HG03460 (cell line): ENCODE results near the gene SIK3.
"Not testable (repeated sequence)": the region's sequence is repeated elsewhere in the genome, so short reads cannot be mapped to it uniquely, and the experiment has no call there.

ENCODE experiments used
- ATAC-seq: cut with Tn5 transposase; IDR thresholded peaks from one replicate; pipeline ENCODE4 v1.9.1; 2021; ENCODE audit not compliant: unreplicated experiment

SIK3 gene

DNA sequence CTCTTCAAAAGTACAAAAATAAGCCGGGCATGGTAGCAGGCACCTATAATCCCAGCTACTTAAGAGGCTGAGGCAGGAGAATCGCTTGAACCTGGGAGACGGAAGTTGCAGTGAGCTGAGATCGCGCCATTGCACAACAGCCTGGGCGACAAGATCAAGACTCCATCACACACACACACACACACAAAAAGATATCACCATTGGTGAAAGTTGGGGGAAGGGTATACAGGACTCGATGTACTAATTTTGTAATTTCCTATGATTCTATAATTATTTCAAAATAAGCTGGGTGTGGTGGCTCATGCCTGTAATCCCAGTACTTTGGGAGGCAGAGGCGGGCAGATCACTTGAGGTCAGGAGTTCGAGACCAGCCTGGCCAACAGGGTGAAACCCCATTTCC is 48.1 kb downstream of the SIK3 start:
- not testable (repeated sequence) for ATAC-seq

DNA sequence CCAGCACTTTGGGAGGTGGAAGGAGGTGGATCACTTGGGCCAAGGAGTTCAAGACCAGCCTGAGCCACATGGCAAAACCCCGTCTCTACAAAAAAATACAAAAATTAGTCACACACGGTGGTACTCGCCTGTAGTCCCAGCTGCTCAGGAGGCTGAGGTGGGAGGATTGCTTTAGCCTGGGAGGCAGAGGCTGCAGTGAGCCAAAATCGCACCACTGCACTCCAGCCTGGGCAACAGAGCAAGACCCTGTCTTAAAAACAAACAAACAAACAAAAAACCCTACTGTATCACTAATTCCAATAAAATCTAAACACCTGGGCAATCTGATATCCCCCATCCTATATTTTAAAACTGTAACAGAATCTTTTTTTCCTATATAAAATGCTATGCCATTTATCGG is 51.6 kb downstream of the SIK3 start:
- ATAC-seq = not testable (repeated sequence)

DNA sequence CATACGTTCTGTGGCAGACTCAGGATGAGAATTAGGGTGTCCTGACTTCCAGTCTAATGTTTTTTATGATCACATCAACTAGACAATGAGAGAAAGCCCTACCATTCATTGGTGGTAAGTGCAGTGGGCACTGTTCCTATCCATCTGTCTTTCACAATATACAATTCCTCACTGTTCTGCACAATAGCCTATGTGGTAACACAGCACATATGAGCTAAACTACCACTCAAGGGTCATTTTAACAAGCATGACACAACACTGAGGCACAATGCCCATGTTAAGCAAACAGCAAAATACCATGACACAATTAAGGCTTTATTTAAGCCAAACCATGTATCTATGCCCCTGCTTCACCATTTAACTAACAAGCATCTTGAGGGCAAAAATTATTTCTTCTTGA is 52.3 kb downstream of the SIK3 start:
- ATAC-seq = no peak

DNA sequence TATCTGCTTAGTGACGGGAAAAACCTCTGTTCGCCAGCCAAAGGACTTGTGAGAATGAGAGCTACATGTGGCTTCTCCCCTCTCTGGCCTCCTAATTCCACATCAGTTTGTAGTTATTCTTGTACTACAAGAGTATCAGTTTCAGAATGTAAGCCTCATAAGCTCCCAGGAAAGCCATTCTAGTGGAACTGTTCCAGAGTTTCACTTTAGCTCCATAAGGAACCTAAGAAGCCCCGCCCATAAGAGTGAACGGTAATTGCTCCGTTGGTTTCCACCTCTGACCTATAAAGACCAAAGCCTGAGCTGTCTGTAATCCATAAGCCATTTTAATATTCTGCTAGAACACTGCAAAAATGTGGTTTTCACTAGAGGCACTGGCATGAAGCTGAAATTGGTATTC is 53.0 kb downstream of the SIK3 start:
- ATAC-seq = no peak

DNA sequence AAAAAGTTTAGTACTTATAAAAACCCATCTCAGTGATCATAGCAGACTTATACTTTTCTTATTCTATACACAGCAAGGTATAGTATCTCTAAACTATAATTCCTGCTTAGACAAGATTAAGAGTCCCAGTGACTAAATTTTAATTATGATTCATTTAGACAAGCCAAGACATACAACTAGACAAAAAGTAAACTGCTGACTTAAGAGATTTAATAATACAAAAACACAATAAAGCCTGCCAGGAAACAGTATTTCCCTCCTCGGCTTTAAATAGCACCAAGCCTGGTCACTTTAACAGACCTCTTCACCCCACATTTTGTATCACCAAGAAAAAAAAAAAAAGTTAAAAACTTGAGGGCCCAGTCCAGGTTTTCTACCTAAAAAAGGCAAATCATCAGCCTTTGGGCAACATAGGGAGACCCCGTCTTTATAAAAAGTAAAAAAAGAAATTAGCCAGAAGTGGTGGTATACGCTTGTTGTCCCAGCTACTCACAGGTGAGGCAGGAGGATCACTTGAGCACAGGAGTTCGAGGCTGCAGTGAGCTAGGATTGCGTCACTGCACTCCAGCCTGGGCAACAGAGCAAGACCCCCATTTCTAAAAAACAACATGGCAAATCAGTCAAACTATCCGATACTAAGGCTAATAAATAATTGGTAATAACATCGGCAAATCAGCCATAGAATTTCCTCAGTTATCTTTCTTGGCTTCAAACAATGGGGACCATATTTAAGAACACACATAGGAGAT is 53.8 kb downstream of the SIK3 start:
- no peak for ATAC-seq

DNA sequence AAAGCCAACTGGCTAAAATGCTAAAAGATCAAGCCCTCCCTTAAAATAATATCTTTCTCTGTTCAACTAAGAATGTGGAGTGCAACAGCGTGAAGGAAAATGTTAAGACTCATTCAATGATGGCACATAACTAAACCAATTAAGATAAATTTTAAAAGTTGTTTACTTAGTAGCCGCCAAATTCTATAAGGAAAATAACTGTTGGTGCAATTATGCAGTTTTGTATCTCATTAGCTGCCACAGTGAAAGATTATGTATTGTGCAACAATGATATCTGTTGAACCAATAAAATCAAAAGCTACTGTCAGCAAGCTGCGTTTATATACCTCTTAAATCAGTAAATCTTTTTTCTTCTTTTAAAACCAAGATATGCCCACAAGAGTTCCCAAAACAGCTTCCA is 55.5 kb downstream of the SIK3 start:
- no peak for ATAC-seq

DNA sequence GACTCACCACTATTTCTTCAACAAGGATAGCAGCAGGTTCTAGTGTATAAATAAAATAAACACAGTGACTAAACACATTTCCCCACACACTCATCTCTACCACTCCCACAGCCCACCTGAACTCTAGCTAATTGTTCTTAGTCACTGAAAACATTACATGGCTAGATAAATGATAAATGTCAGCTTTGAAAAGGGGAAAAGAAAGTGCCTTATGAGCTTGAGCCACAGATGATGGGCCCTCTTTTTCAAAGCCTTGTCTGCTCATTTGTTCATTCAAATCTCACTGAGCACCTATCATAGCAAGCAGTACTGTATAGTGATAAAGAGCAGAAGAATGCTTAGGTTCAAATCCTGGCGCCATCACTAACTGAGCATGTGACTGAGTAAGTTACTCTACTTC is 58.3 kb downstream of the SIK3 start:
- ATAC-seq = no peak

DNA sequence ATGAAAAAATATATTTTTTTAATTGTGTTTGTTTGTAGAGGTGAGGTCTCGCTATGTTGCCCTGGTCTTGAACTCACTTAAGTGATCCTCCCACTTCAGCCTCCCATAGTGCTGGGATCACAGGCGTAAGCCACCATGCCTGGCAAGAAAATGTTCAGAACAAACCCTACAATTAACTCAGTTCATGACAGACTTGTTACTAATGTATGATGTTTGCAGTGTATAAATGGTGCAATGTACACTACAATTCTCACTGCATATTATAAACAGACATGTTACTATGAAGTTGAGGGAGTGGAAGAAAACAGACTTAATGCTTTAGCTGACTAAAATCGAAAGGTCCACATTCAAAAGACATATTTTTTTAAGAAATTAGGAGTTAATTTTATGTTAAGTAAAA is 59.0 kb downstream of the SIK3 start:
- no peak for ATAC-seq

DNA sequence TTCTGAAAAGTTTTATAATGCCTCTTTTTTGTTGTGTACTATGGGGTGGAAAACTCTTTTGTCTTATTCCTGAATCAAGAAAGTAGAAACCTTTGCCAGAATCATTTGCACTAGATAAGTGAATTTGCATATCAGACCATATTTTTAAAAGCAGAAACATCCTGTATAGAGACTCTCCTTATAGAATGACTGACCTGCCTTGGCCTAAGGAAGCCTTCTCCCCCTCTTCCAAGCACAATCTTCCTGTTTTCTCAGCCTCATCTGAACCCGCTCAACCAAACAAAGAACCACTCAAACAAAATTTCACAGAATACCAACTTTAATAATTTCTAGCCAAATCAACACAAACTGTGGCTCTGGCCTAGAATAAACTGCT is 60.3 kb downstream of the SIK3 start:
- no peak for ATAC-seq

DNA sequence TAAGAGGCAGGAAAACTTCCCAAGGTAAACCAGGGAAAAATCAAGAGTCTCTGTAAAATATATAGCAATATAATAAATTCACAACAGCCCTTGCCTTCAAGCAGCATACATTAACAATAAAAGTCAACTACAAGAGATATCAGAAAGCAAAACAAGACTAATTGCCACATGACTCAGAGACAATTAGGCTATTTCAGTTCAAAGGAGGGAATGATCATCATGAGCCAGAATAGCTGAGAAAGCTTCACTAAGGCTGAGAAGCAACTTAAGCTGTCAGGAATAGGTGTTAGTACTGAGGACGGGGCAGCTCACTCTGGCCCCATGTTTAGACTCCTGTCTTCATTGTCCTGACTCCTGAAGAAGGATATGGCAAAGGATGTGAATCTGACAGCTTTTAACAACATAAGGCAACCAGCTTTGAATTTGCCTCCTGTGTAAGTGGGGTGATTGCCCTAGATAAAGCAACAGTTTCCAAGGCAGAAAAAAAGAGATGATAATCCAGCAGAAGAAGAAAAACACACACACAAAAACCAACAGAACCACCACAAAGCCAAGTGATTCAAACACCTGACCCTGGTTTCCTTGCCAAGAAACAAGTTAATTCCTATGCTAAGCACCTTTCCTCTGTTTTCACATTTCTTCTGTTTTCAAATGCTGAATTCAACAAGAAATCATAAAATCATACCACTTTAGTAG is 60.8 kb downstream of the SIK3 start:
- no peak for ATAC-seq

DNA sequence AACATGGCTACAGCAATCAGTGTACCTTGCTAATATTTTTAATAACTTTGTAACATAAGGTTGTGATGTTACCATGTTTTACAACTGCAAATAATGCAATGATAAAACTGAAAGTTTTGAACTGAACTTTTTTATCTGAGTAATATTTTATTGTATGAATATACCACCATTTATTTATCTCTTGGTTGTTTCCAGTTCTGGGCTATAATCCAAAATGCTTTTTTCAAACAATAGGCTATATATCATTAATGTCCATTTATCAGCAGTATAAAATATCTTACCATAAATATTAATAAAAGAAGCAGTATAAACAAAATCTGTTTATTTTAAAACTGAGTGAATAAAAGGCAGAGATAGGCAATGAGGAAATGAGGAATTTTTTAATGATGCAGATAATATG is 63.3 kb downstream of the SIK3 start:
- no peak for ATAC-seq

DNA sequence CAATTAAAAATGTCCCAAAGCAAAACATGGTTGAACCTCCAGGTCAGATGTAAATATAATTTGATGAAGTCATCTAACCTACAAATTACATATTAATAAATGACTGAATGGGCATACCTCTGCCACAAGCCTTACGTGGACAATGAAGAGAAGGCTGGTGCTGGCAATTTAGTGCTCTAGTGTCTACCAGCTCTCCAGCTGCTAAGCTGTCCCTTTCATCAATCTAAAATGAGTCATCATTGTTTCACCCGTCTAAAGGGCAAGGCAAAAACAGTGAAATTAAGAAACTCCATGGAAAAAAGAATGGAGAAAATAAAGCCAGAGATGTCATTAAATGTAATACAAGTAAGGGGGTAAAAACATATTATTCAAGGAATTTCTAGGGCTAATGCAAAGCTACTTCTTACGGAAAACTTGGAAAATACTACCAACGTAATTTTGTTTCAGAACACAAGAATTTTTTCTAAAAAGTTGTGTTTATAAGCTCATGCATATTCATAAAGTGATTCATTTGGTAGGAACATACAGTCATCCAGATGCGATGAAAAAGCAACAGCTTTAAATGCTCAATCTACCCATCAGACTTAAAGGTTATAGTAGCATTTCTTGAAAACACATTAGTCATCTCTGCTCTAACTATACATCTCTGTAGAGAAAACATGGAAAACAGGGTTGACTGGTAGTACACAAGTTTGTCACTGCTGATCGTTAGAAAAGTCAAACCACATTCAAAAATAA is 71.5 kb downstream of the SIK3 start:
- no peak for ATAC-seq

DNA sequence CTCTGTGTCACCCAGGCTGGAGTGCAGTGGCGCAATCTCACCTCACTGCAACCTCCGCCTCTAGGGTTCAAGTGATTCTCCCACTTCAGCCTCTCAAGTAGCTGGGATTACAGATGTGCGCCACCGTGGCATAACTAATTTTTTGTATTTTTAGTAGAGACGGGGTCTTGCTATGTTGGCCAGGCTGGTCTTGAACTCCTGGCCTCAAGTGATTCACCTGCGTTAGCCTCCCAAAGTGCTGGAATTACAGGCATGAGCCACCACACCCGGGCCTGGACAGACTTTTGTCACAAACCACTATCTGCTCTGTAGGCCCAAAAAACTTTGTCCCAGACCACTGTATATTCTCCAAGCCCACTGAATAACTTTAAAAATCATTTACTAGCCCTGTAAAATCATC is 74.5 kb downstream of the SIK3 start:
- ATAC-seq = not testable (repeated sequence)

DNA sequence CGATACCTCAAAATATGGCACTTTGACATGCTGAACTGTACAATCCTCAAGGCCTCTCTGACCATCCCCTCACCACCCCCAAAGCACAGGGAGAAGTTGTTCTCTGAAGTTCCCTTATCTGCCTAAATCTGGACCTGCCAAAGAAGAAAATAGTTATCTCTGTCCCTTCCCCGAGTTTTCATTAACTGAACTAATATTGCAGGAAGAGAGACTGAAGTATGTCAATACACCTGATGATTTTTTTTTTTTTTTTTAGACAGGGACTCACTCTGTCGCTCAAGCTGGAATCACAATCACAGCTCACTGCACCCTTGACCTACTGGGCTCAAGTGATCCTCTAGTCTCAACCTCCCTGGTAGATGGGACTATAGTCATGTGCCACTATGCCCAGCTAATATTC is 75.0 kb downstream of the SIK3 start:
- no peak for ATAC-seq

DNA sequence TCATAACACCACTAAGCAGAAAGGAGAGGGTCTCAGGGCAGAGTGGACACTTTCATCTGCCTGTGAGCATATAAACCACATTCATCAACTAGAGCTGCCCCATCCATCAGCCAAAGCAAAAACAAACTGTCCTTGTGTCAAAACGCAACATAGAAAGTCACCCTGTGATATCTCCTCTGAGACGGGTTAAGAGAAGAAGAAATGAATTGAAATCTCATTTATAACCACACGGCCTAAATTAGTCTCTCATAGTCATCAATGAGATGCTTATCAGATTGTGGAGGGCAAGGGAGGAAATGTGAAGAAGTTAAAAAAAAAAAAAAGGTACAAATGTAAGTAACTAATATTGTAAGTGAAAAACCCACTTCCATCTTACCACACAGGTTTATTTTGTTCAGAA is 75.7 kb downstream of the SIK3 start:
- no peak for ATAC-seq

DNA sequence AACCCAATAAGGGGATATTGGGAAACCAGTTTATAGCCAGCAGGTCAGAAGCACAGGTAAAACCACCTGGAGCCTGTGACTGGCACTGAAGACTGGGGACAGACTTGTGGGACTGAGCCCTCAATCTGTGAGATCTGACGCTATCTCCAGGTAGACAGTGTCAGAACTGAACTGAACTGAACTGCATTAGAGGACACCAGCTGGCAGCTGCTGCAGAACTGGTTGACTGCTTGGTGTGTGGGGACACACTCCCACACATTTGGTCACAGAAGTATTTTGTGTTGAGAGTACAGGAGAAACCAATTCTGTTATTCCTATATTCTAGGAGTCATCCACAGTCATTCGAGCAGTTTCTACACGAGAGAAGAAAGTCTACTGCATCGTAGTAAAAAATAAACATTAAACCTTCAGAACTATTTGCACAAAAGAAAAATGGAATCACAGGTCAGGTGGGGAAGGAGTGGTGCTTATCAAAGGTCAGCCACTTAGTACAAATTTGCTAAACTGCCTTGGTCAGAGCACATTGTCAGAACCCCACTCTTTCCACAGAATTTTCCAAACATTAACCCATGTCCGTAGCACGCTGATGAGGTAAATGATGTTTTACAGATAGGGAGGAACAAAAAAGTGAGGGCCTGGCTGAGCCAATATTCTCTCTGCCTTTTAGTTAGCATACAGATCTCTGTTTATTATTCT is 77.2 kb downstream of the SIK3 start:
- no peak for ATAC-seq

DNA sequence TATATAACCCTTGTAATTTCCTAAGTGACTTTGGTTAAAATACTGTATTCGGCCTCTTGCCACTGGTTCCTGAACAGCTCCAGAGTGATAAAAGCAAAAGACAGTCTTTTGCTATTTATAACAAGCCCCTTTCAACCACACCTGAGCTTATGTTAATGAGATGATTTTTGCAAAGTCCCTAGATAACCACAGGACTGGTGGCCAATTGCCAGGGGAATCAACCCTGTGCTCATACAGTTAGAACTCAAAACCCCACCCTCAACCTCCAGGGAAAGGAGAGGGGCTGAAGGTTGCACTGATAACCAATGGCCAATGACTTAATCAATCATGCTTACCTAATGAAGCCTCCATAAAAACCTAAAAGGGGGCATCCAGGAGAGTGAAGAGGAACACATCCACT is 77.9 kb downstream of the SIK3 start:
- no peak for ATAC-seq

DNA sequence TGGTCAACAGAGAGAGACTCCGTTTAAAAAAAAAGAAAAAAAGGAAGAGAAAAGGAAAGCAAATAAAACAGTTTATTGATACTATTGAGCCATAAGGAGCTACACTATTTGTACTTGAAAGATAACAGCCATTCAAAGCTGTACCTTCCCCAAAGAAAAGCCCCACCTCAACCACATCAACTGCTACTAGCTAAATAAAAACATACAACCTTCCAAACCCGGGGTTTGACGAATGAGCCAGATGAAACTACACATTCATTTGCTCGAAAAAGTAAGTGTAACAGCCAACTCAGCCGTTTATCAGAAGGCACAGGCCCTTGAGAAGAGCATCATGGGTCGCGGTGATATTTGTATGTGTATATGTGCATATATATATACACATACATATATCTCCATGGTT is 78.4 kb downstream of the SIK3 start:
- ATAC-seq = no peak

DNA sequence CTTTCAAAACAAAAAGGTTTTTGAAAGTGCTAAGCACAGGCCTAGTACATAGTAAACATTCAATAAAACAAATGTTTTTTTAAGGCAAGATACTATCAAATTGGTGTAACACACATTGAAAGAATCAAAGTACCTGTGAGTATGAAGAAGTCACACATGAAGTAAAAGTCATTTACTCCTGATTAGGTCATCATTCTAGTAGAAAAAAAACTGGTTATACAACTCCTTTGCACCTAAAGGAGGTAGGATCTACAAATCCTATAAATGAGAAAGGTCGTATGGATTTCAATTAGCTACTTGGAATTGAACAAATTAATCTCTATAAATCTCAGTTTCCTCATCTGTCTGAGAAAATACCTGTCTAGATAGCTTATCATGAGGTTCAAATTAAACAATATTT is 80.8 kb downstream of the SIK3 start:
- ATAC-seq = no peak

DNA sequence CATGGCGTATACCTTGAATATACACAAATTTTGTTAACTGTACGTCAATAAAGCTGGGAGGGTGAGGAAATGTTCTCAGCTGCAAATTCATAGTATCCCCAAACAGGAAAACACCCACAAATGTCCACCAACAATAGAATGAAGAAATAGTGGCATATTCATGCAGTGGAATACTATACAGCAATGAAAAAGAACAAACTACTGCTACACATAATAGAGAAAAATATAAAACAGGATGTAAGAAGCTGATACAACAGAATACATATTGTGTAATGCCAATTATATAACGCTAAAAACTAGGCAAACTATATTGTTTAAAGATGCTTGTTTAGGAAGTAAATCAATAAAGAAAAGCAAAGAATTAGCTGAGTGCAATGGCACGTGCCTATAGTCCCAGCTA is 81.5 kb downstream of the SIK3 start:
- no peak for ATAC-seq

DNA sequence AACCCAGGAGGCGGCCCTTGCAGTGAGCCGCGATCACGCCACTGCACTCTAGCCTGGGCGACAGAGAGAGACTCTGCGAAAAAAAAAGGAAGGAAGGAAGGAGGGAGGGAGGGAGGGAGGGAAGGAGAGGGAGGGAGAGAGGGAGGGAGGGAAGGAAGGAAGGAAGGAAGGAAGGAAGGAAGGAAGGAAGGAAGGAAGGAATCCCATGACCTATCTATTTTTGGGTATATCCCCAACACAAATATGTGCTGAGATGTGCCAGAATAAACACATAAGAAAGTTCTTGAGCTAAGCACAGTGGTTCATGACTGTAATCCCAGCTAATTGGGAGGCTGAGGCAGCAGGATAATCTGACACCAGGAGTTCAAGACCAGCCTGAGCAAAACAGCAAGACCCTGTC is 82.0 kb downstream of the SIK3 start:
- ATAC-seq = no peak

DNA sequence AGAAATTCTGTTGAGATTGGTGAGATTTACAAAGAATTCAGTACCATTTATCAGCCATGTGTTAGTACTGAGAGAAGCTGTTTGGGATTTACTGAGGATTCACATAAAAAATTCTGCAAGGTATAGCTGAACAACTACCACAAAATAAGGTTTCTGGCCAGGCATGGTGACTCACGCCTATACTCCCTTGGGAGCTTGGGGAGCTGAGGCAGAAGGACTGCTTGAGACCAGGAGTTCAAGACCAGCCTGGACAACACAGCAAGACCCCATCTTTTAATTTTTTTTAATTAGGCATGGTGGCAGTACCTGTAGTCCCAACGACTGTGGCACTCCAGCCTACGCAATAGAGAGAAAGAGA is 86.7 kb downstream of the SIK3 start:
- no peak for ATAC-seq
